ENCODE results near the gene NID1.
"Not testable (repeated sequence)": the region's sequence is repeated elsewhere in the genome, so short reads cannot be mapped to it uniquely, and the experiment has no call there.

DNA sequence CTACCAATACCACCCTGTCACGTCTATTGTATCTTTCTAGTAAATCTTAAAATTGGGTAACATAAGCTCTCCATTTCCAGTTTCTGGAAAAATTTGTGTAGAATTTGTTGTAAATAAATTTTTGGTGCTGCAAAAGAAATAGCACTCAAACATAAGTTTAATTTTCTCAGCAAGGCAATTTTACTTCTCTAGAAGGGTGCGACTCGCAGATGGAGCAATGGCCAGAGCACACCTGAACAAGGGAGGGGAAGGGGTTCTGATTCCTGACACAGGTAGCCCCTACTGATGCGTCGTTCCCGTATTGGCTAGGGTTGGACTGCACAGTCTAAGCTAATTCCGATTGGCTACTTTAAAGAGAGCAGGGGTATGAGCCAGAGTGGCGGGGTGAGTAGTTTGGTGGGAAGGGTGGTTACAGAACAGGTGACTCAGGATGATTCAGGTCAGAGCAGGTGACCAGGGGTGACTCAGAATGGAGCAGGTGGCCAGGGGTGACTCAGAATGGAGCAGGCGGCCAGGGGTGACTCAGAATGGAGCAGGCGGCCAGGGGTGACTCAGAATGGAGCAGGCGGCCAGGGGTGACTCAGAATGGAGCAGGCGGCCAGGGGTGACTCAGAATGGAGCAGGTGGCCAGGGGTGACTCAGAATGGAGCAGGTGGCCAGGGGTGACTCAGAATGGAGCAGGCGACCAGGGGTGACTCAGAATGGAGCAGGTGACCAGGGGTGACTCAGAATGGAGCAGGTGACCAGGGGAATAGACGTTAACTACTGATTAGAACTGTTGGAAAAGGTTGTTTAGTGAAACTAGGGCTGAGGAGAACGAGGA, 32.0 kb upstream of the NID1 start:
- TF ChIP-seq POLR2A, EP300, POLR2AphosphoS5 (IDR thresholded peaks at IDR 0.05): not testable (repeated sequence)
- TF ChIP-seq, protein P1, sequence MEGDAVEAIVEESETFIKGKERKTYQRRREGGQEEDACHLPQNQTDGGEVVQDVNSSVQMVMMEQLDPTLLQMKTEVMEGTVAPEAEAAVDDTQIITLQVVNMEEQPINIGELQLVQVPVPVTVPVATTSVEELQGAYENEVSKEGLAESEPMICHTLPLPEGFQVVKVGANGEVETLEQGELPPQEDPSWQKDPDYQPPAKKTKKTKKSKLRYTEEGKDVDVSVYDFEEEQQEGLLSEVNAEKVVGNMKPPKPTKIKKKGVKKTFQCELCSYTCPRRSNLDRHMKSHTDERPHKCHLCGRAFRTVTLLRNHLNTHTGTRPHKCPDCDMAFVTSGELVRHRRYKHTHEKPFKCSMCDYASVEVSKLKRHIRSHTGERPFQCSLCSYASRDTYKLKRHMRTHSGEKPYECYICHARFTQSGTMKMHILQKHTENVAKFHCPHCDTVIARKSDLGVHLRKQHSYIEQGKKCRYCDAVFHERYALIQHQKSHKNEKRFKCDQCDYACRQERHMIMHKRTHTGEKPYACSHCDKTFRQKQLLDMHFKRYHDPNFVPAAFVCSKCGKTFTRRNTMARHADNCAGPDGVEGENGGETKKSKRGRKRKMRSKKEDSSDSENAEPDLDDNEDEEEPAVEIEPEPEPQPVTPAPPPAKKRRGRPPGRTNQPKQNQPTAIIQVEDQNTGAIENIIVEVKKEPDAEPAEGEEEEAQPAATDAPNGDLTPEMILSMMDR (IDR thresholded peaks at IDR 0.05): not testable (repeated sequence)

Measured in suprapubic skin (tissue), 4 donors.